ENCODE data around the gene CCDC85C.

GRCh38 chr14:99542566-99542965 is 61.4 kb downstream of the CCDC85C start:
- TF ChIP-seq POLR2A (IDR thresholded peaks at IDR 0.05; ENCODE audit: low read depth, low read length) (no peak), SMC3 (IDR thresholded peaks at IDR 0.05; ENCODE audit: low read depth, low read length) (no peak), CTCF (conservative IDR thresholded peaks at IDR 0.05; ENCODE audit: low read depth, low read length) (no peak), CEBPB (IDR thresholded peaks at IDR 0.05; ENCODE audit: low read depth, low read length) (no peak)
